OCI-LY1 (cell line): ENCODE results near the gene POLR1A.

Experiments
- CTCF ChIP-seq: fragments of 200-600 bp; sonication (generic), shearing (Covaris generic); IDR thresholded peaks from 2 replicates; pipeline ENCODE4 v1.5.1; 2017; ENCODE audit warnings: mild to moderate bottlenecking, antibody characterized with exemption, low read length, moderate library complexity, mixed read lengths
- EZH2 ChIP-seq: fragments of 200-600 bp; sonication (generic), shearing (Covaris generic); IDR thresholded peaks from 2 replicates; pipeline ENCODE4 v1.8.0; 2017; ENCODE audit warnings: borderline replicate concordance, mixed run types, mild to moderate bottlenecking, antibody characterized with exemption, low read length, moderate library complexity, mixed read lengths

GRCh38 chr2:86011449-86011941, 94.2 kb downstream of the POLR1A start:
- no peak for TF ChIP-seq CTCF
- no peak for TF ChIP-seq EZH2
